HG03520 (cell line): ENCODE measurements around the gene CPM.

Experiments
- ATAC-seq: cut with Tn5 transposase; IDR thresholded peaks from one replicate; pipeline ENCODE4 v1.9.1; 2021; ENCODE audit warnings: mild to moderate bottlenecking, moderate library complexity; ENCODE audit not compliant: unreplicated experiment

The CPM gene

GRCh38 chr12:68908076-68908475, 24.9 kb downstream of the CPM start:
- no peak for ATAC-seq

GRCh38 chr12:68905733-68906132, 27.2 kb downstream of the CPM start:
- ATAC-seq, result no peak

GRCh38 chr12:68904351-68904962, 28.5 kb downstream of the CPM start:
- ATAC-seq, result no peak

GRCh38 chr12:68903511-68903910, 29.5 kb downstream of the CPM start:
- no peak for ATAC-seq

- ATAC-seq, result no peak
Measured at GRCh38 chr12:68901551-68901950, 31.4 kb downstream of the CPM start.

GRCh38 chr12:68901145-68901544, 31.8 kb downstream of the CPM start:
- ATAC-seq, result no peak

- no peak for ATAC-seq
Measured at GRCh38 chr12:68900241-68900640, 32.7 kb downstream of the CPM start.

GRCh38 chr12:68899251-68899771, 33.7 kb downstream of the CPM start:
- ATAC-seq, result no peak

- no peak for ATAC-seq
Measured at GRCh38 chr12:68896881-68897540, 36.0 kb downstream of the CPM start.

- no peak for ATAC-seq
Measured at GRCh38 chr12:68894276-68894855, 38.6 kb downstream of the CPM start.

- ATAC-seq, result no peak
Measured at GRCh38 chr12:68893741-68894140, 39.2 kb downstream of the CPM start.

GRCh38 chr12:68893201-68893600, 39.8 kb downstream of the CPM start:
- no peak for ATAC-seq

- ATAC-seq, result no peak
Measured at GRCh38 chr12:68891141-68891540, 41.8 kb downstream of the CPM start.

GRCh38 chr12:68890701-68891113, 42.3 kb downstream of the CPM start:
- ATAC-seq, result no peak

GRCh38 chr12:68888243-68888642, 44.7 kb downstream of the CPM start:
- no peak for ATAC-seq

- ATAC-seq, result no peak
Measured at GRCh38 chr12:68887641-68888040, 45.3 kb downstream of the CPM start.

- no peak for ATAC-seq
Measured at GRCh38 chr12:68886636-68887572, 46.1 kb downstream of the CPM start.

GRCh38 chr12:68885381-68885780, 47.6 kb downstream of the CPM start:
- no peak for ATAC-seq

- no peak for ATAC-seq
Measured at GRCh38 chr12:68884251-68884650, 48.7 kb downstream of the CPM start.

GRCh38 chr12:68883151-68883550, 49.8 kb downstream of the CPM start:
- ATAC-seq, result no peak
